NCI-H1105 treated with DMSO at 0.1 percent for 48 hours (cell line): Measurements from ENCODE around the gene DIS3.
A peak's percentile ranks its signal among the peaks of the same experiment; 100 is the strongest.
"Not testable (repeated sequence)": the region's sequence is repeated elsewhere in the genome, so short reads cannot be mapped to it uniquely, and the experiment has no call there.

Source experiments
- DNase-seq: peaks from one replicate; lab custom pipeline; 2025; lab: John Stamatoyannopoulos, UW

DIS3 gene, protein sequence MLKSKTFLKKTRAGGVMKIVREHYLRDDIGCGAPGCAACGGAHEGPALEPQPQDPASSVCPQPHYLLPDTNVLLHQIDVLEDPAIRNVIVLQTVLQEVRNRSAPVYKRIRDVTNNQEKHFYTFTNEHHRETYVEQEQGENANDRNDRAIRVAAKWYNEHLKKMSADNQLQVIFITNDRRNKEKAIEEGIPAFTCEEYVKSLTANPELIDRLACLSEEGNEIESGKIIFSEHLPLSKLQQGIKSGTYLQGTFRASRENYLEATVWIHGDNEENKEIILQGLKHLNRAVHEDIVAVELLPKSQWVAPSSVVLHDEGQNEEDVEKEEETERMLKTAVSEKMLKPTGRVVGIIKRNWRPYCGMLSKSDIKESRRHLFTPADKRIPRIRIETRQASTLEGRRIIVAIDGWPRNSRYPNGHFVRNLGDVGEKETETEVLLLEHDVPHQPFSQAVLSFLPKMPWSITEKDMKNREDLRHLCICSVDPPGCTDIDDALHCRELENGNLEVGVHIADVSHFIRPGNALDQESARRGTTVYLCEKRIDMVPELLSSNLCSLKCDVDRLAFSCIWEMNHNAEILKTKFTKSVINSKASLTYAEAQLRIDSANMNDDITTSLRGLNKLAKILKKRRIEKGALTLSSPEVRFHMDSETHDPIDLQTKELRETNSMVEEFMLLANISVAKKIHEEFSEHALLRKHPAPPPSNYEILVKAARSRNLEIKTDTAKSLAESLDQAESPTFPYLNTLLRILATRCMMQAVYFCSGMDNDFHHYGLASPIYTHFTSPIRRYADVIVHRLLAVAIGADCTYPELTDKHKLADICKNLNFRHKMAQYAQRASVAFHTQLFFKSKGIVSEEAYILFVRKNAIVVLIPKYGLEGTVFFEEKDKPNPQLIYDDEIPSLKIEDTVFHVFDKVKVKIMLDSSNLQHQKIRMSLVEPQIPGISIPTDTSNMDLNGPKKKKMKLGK

GRCh38 chr13:72781451-72782439 is at the start of gene DIS3, which contains the start of gene PIBF1:
Gene DIS3, minus strand, starts transcription at chr13:72781900. Its CDS starts 68 bp downstream, at chr13:72781832.
Gene PIBF1, plus strand, starts transcription at chr13:72782133. Its CDS starts 1,337 bp downstream, at chr13:72783470.
- peak; percentile 89 for DNase-seq

DNA sequence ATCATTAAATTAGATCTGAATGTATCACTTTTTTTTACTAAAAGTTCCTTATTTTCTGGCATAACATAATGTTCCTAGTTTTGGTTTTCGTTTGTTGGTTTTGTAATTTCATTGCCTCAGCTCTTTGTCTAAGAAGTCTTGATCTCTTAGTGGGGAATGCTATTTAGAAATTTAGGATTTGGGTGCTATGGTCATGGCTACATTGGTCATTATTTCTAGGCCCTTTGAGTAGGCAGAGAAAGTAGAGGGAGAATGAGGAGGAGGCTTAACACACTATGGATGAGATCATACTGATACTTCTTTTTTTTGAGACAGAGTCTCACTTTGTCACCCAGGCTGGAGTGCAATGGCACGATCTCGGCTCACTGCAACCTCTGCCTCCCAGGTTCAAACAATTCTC is 42.0 kb upstream of the DIS3 start:
- no peak for DNase-seq

- DNase-seq: no peak
Observed at GRCh38 chr13:72823081-72823480, 41.4 kb upstream of the DIS3 start.

- DNase-seq: no peak
Observed at GRCh38 chr13:72820898-72821279, 39.2 kb upstream of the DIS3 start.

DNA sequence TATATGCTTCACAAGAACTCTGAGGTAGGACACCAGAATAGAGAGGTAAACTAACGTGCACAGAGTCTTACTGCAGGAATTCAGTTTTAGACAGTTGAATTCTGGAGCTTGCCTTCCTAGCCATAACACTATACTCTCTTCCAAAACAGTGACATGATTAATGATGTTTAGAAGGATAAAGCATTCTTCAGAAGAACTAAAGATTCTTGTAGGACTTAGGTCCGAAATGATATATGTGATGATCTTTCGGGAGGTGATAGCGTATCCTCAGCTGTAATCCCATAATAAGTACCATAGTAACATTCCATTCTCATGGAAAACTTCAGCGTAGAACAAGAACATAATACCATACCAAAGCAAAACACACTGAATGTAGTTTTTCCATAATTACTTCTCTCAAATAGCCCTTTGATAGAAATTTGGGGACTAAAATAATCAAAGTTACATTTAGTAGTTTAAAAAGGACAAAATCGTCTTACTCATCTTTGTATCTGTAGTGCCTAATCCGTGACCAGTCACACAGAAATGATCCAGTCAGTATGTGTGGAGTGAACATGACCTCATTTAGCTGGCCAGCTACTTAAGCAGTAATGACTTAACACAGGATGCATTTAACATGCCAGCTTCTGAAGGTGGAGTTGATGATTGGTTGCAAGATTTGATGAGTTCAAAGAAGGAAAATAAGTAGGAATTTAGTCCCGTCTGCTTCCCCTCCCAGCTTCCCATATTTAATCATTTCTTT is 38.6 kb upstream of the DIS3 start:
- DNase-seq: no peak

DNA sequence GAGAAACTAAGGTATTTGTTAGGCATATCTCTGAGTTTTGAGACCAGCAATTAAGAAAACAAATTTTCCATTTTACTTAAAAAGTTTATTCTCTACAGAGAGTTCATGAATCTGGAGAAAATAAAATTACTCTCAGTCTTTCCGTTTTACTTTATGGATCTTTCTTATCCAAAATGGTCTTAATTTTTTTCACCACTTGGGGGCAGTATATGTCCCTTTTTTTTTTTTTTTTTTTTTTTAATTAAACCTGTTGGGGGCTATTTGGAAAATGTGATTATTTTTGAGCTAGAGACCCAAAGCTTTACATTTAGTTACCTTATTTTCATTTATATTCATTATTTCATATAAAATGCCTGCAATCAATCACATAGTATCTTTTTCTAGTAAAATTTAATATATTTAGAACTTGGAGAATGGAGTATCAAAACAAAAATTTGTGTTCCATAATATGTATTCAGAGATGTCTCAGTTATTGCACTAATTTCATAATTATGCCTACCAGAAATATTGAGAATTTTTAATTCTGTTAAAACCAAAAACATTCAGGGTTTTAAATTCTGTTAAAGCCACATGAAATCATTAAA is 27.3 kb upstream of the DIS3 start:
- no peak for DNase-seq

GRCh38 chr13:72806514-72806913 is 24.8 kb upstream of the DIS3 start:
- DNase-seq: not testable (repeated sequence)

DNA sequence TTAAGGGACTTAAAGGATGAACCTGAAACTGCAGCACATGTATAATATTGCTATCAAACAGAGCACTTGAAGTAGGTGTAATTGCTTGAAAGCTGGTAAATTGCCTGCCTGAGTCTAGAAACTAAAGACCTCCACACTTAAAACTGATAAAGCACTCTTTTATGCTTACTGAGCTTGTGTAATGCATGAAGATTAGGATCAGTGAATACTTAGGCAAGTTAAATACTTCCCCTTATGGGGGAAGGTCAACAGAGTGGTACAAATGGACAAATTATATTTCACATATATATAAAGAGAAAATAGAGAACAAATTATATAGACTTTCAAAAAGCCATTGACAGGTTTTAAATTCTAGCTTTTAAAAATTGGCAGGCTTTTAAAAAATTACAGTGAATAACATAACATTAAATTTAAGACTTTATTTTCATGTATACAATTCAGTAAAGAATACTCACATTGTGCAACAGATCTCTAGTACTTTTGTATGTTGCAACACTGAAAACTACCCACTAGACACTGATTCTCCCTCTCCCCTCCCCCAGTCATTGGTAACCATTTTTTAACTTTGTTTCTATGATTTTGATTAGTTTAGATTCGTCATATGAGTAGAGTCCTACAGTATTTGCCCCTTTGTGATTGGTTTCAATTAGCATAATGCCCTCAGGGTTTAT is 24.1 kb upstream of the DIS3 start:
- DNase-seq: no peak

GRCh38 chr13:72804301-72804700 is 22.6 kb upstream of the DIS3 start:
- no peak for DNase-seq

DNA sequence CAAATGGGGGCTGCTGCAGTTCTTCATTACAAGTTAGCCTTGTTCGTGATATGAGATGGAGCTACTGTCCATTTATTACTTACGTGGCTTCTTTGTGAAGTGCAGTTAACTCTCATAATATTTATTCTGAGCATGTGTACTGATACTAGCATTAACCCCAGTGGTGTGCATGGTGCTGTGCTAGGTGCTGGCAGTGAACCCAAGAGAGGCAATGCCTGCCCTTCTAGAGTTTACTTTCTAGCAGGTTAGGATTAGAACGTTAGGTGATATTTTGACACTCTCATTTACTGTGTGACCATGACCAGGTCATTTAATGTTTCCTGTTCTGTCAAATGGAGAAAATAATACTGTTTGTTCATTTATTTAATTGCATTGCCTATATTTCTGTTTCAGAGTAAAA is 17.1 kb upstream of the DIS3 start:
- no peak for DNase-seq

DNA sequence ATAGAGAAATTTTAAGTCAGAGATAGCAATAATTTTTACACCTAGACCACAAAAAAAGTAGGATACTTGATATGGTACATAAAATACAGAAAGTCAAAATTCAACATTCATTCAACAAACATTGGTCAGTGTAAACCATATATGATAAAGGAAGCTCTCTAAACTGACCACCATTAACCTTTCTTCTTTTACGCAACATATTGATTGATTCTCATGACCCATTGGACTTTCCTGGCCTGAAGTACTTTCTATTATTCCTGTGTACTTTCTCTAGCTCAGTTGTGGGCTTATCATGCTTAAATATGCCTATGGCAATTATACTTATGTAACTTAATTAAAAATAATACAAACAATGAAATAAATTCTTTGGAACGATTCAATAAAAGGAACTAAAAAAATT is 10.9 kb upstream of the DIS3 start:
- no peak for DNase-seq

DNA sequence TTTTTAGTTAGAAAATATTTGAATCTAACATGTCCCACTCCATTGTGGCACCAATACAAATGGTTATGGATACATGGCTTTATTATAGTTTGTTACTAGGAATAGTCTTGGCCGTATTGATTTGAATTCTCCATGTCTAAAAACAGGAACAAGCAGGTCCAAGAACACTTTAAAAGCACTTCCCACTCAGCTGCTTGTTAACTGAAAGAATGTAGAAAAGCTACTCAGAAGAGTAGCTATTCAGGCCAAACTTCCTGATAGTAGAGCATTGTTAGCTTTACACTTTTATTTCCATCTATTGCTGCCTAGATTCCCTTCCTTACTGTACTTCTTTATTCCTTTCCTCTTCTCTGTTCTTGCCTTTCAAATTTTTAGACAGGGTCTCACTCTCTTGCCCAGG is 7.1 kb upstream of the DIS3 start:
- no peak for DNase-seq

DNA sequence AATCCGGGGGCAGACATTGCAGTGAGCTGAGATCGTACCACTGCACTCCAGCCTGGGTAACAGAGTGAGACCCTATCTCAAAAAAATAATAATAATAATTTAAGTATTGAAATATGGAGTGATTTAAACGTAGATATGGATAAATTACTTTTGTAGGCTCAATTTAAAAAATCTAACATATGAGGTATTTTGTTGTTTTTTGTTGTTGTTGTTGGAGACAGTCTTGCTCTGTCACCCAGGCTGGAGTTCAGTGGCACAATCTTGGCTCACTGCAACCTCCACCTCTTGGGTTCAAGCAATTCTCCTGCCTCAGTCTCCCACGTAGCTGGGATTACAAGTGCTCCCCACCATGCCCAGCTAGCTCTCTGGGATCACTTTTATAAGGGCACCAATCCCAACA is 3.0 kb upstream of the DIS3 start:
- not testable (repeated sequence) for DNase-seq

GRCh38 chr13:72782717-72783116 is 1.0 kb upstream of the DIS3 start:
- DNase-seq: no peak

- no peak for DNase-seq
Observed at GRCh38 chr13:72774019-72774418, 7.7 kb downstream of the DIS3 start.

DNA sequence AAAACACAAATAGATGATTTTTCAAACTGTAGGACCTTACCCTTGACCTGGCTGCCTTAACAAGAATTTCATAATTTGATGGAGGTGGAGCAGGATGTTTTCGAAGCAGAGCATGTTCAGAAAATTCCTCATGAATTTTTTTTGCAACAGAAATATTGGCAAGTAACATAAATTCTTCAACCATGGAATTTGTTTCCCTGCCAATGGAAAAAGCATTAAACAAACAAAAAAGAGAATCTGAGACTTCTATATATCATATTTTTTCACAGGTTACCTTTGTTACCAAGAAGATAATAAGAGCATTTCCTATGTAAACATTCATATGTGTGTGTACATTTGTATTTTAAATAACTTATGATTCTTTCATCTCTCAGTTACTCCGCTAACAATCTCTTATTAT is 18.3 kb downstream of the DIS3 start:
- DNase-seq: no peak

GRCh38 chr13:72760189-72760588 is 21.5 kb downstream of the DIS3 start:
- no peak for DNase-seq

DNA sequence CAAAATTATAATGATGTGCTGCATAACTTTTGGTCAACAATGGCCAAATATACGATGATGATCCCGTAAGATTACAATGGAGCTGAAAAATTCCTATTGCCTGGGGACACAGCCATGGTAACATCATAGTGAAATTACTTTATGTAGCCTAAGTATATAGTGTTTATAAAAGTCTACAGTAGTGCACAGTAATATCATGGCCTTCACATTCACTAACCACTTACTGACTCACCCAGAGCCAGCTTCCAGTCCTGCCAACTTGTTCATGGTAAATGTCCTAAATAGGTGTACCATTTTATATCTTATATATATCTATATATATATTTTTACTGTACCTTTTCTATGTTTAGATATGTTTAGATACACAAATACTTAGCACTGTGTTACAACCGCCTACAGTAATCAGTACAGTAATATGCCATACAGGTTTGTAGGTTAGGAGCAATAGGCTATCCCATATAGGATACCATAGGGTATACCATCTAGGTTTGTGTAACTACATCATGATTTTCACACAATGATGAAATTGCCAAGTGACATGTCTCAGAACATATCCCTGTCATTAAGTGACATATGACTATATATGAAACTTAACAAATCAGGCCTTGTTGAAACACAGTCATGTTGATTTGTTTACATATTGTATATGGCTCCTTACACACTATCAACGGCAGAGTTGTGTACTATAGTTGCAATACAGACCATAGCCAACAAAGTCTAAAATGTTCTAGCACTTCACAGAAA is 23.7 kb downstream of the DIS3 start:
- DNase-seq: no peak

DNA sequence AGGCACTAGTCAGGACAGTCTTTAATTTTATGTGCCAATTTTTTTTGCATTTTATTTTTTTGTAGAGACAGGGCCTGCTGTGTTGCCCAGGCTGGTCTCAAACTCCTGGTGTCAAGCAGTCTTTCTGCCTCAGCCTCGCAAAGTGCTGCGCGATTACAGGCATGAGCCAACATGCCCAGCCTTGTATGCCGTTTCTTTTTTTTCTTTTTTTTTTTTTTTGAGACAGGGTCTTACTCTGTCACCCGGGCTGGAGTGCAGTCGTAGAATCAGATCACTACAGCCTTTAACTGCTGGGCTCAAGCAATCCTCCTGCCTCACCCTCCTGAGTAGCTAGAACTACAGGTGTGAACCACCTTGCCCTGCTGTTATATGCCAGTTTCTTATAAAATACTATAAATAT is 27.6 kb downstream of the DIS3 start:
- DNase-seq: peak; percentile 41
